Muscle of arm (tissue), 12 donors: ENCODE measurements around the gene ZBTB16. TPM values are rescaled to one million over a fixed set of nuclear protein-coding genes. Genes with fewer than 3 reads are reported as not detected.

ENCODE experiments used
- DNase-seq: peaks from one replicate; pipeline ENCODE4 v3.0.0-alpha.2; 2013
- polyA plus RNA-seq, 12 donors: library from polyadenylated mRNA; unstranded; fragments of 120-200 nt; gene quantifications; one replicate each; pipeline ENCODE4 v1.2.1, GENCODE V29; 2013; ENCODE audit not compliant: insufficient read length in 12 of 12

Gene ZBTB16
- polyA plus RNA-seq, 12 donors: 2.6 to 12.5 (median 6.8) TPM; not detected in 1

DNA sequence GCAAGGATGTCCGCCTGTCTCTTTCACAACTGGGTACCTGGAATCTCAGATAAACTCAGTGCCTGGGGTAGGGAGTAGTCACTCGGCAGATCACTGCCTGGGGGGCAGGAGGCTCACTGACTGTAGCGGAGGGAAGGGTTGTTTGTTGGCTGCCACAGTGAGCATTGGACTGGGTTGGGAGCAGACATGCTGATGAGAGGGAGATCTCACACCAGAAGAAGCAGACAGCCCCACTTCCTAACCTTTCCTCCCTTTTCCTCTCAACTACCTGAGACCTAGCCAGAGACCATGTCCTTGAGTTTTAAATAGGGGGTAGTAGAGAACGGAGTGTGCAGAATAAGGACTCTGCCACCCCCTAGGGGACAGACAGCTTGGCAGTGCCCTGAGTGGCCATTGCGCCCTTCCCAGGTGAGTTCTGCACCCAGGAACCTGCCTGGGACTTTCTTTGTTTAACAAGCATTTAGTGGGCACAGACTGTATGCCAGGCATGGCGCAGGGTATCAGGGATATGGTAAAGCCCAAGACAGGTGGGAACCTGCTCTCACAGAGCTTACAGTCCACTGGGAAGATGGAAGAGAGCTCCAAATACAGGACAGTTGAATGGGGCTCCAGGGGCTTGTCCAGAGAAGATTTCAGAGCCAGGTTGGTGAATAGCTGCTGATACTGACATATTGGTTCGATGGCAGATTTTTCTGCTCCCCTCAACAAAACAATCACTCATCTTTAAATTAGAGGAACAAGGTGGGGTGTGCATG, 121.0 kb downstream of the ZBTB16 start:
- no peak for DNase-seq

DNA sequence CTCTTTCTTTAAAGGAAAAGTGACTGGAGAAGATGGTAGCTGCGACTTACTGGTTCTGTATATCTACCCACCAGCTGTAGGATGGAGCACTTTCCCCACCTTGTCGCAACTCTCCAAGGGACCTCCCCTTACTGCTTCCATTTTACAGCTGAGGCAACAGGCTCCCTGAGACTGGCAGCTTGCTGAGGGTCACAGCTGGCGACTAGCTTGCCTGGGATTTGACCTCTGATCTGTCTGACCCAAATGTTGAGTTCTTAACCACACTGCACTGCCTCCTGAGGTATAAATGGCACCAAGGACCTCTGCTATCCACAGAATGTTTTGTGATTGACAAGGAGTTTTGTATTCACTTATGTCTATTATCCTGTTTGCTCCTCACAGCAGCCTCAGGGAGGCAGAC, 121.7 kb downstream of the ZBTB16 start:
- DNase-seq: no peak

- no peak for DNase-seq
Observed at GRCh38 chr11:114181752-114182151, 122.2 kb downstream of the ZBTB16 start.

- no peak for DNase-seq
Observed at GRCh38 chr11:114182471-114183043, 123.0 kb downstream of the ZBTB16 start.

DNA sequence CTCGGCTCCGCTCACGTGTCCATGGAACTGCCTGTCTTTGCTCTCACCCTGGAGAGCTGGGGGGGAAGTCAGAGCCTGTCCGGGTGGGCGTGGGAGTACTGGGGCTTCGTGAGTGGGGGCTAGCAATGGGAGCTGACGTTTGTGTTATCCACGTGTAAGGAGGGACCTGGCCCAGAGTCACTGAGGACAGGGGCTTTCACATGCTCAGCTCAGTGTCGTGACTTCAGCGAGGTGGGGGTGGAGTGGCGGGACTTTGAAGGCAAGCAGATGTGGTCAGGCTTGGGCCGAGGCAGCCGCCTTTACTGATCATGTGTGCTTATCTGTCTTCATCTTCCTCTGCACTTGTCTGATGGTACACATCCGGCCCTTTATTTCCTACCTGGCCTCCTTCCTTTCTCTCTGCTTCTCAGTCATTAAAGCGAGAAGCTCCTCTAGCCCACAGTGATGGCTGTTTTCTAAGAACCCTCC, 123.6 kb downstream of the ZBTB16 start:
- DNase-seq: no peak

DNA sequence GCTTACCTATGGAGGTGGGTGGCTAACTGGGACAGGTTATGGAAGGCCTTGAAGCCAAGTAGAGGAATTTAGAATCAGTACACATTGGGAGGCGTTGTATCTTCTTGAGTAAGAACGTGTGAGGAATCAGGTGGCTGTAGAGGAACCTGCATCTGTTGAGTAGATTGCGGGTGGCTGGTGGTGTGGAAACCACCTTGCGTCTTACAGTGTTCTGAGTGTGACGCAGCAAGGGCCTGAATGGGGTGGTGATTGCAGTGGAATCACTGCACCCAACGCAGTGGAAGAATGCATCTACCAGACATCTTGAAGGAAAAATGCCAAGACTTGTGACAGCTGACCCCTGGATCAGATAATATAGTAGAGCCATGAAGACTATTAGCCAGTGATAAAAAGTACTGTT, 125.9 kb downstream of the ZBTB16 start:
- DNase-seq: no peak

- no peak for DNase-seq
Observed at GRCh38 chr11:114187173-114187572, 127.7 kb downstream of the ZBTB16 start.

DNA sequence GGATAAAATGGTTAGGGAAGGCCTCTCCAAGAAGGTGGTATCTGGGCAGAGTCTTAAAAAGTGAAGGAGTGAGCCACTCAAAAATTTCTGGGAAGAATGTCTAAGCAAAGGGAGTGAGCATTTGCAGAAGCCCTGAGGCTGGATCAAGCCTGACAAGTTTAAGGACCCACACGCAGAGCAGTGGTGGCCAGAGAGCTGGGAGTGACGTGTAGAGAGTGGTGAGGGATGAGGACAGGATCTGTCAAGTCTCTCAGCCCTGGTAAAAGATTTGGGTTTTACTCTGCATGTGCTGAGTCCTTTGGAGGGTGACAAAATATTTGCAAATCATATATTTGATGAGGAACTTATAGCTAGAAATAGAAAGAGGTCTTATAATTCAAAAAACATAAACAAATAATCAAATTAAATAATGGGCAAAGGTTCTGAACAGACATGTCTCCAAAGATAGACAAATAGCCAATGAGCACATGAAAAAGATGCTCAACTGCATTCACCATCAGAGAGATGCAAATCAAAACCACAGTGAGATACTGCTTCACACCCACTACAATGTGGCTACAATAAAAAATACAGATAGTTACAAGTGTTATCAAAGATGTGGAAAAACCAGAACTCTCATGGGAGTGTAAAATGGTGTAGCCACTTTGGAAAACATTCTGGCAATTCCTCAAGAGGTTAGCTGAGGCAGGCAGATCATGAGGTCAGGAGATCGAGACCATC, 129.5 kb downstream of the ZBTB16 start:
- no peak for DNase-seq

- no peak for DNase-seq
Observed at GRCh38 chr11:114190630-114191029, 131.1 kb downstream of the ZBTB16 start.

DNA sequence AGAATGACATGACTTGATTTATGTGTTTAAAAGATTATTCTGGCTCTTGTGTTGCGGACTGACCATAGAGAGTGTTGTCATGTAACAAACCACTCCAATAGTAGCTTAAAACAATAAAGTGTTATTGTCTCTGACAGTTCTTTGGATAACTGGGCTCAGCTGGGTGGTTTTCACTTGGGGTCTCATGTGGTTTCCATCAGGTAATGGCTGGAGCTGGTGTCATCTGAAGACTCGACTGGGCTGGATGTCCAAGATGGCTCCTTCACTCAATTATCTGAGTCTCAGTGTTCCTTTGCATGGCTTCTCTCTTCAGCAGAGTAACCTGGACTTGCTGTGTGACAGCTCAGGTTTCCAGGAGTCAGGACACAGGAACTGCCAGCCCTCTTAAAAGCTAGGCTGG, 132.4 kb downstream of the ZBTB16 start:
- no peak for DNase-seq

- no peak for DNase-seq
Observed at GRCh38 chr11:114192841-114193389, 133.4 kb downstream of the ZBTB16 start.

DNA sequence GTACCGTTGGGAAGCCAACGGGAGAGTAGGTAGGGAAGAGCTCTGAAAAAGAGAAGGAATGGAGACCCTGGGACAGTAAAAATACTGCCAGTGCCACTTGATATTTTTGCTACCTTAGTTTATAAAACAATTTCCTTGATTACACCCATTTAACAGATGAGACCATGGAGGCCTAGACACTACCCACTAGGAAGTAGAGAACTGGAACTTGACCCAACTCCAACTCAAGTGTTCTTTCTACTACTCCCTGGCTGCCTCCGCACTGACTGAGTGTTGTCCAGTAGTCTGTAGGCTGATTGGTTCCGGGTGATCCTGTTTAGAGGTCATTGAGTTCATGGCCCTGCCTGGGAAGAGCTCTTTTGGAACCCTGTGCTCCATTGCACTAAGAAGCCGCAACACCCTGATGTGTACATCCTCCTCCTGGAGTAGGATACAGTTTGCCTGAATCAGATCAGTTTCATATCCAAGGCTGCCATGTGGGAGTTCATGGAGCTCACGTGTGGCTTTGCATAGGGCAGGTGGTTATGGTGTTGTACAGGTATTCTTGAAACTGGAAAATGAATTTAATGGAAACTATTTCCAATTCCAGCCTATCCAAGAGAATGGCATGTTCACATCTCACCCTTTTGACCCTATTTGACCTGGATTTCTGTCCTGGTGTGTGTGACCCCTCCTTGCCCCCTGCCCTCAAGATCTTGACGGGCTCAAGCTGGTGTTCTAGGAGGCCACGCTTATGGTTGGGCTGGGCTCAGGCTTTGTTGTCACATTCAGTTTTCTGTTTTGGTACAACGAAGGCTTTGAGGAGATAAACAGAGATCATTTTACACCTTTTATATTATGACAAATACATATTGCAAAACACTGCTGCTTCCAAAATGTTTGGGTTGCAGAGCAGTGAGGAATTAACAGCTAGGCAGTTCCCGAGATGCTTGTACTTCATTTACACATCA, 134.5 kb downstream of the ZBTB16 start:
- DNase-seq: no peak

GRCh38 chr11:114194702-114195101, 135.2 kb downstream of the ZBTB16 start:
- no peak for DNase-seq

- DNase-seq: no peak
Observed at GRCh38 chr11:114195151-114195550, 135.6 kb downstream of the ZBTB16 start.

GRCh38 chr11:114195981-114196731, 136.6 kb downstream of the ZBTB16 start:
- DNase-seq: no peak

GRCh38 chr11:114196997-114197703, 137.6 kb downstream of the ZBTB16 start:
- peak; percentile 65 for DNase-seq

DNA sequence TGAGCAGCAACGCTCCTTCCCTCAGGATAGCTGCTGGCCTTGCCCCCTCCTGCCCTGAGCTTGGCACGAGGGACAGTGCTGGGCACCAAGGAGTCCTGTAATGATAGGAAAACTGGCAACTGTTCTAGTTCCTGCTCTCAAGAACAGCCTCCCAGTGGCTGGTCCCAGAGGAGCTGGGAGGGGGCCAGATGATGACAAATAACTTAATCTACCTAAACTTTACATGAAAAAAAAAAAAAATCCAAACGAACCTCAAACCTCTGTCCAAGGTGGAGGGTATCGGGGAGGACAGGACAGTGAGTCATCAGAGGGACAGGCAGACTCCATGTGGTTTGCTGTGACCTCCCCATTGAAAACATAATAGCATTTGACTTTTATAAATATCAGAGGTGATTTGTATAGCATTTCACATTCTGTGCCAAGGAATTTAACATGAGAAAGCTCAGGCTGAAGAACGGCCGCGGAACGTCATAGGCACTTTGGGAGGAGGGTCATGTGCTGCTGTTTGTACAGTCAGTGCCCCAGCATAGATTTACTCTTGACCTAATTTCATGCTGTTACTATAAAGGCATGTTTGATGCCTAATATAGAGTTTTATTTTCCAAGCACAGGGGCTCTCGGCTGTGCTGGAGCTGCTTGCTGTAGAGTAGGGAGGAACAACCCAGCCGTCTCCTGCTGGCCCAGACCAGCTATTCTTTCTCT, 138.4 kb downstream of the ZBTB16 start:
- DNase-seq: peak; percentile 82

GRCh38 chr11:114199051-114199450, 139.5 kb downstream of the ZBTB16 start:
- no peak for DNase-seq
